OCI-M2 (cell line): ENCODE measurements around the gene UBE2O.

Experiments
- DNase-seq: peaks from one replicate; lab custom pipeline; 2025; ENCODE audit not compliant: unreplicated experiment; lab: John Stamatoyannopoulos, UW

Gene UBE2O

GRCh38 chr17:76468634-76469010, 15.7 kb upstream of the UBE2O start:
- DNase-seq, result no peak

- no peak for DNase-seq
Measured at GRCh38 chr17:76467809-76468633, 15.1 kb upstream of the UBE2O start.

- DNase-seq, result no peak
Measured at GRCh38 chr17:76467366-76467765, 14.4 kb upstream of the UBE2O start, which contains the start of gene AANAT. TSS of gene AANAT (plus strand) at chr17:76467603. CDS start at chr17:76468747, 1,144 bp downstream.

- no peak for DNase-seq
Measured at GRCh38 chr17:76466775-76467130, 13.8 kb upstream of the UBE2O start.

GRCh38 chr17:76462556-76463290, 9.8 kb upstream of the UBE2O start:
- no peak for DNase-seq

GRCh38 chr17:76461765-76462555, 9.0 kb upstream of the UBE2O start:
- DNase-seq, result no peak

GRCh38 chr17:76459674-76460073, 6.7 kb upstream of the UBE2O start:
- no peak for DNase-seq

GRCh38 chr17:76458580-76459490, 5.9 kb upstream of the UBE2O start:
- DNase-seq, result no peak

- DNase-seq, result no peak
Measured at GRCh38 chr17:76453431-76453743, 435 bp upstream of the UBE2O start.

- DNase-seq, result no peak
Measured at GRCh38 chr17:76452127-76452659, 759 bp downstream of the UBE2O start.

- DNase-seq, result no peak
Measured at GRCh38 chr17:76451506-76451905, 1.4 kb downstream of the UBE2O start.

GRCh38 chr17:76449126-76449525, 3.8 kb downstream of the UBE2O start:
- DNase-seq, result no peak

GRCh38 chr17:76447931-76448652, 4.9 kb downstream of the UBE2O start:
- no peak for DNase-seq

GRCh38 chr17:76446449-76447231, 6.3 kb downstream of the UBE2O start:
- no peak for DNase-seq

- no peak for DNase-seq
Measured at GRCh38 chr17:76445697-76446448, 7.1 kb downstream of the UBE2O start.

GRCh38 chr17:76444518-76445311, 8.2 kb downstream of the UBE2O start:
- no peak for DNase-seq
